Hematopoietic multipotent progenitor cell treated with erythropoietin and hydrocortisone succinate and interleukin-3 and kit ligand, for 17 days (in vitro differentiated cells): ENCODE results near the gene MED6.

ENCODE experiments used
- DNase-seq: peaks from one replicate; pipeline ENCODE4 v3.0.0-alpha.2; 2015; ENCODE audit warnings: low spot score

MED6 gene

DNA sequence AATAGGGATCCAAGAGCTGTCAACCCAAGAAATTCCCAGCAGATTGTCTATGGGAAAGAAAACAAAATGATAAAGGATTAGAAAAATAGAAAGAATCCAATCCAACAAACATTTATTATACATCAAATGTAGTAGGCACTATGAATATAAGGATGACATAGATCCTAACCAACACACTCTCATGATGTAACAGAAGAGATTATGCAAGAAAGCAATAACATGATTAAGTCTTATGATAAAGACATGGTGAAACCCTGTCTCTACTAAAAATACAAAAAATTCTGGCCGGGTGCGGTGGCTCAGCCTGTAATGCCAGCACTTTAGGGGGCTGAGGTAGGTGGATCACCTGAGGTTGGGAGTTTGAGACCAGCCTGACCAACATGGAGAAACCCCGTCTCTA is 2.7 kb downstream of the MED6 start:
- DNase-seq, result no peak

DNA sequence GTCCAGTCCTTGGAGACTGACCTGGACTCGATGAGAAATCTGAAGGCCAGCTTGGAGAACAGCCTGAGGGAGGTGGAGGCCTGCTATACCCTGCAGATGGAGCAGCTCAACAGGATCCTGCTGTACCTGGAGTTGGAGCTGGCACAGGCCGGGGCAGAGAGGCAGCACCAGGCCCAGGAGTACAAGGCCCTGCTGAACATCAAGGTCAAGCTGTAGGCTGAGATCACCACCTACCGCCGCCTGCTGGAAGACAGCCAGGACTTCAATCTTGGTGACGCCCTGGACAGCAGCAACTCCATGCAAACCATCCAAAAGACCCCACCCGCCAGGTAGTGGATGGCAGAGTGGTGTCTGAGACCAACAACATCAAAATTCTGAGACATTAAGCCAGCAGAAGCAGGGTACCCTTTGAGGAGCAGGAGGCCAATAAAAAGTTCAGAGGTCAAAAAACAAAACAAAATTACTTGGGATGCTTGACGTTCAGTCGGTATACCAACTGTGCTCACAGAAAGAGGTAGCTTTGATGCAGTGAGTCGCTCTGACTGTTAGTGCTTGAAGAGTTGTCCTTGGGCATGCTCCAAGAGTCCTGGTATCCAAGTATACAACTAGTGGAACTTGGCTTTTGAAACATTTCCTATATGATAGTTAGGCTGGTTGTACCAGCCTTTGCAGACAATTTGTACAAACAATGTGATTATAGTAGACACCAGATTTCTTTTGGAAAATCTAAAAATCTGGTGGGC is 4.8 kb downstream of the MED6 start:
- DNase-seq, result no peak

DNA sequence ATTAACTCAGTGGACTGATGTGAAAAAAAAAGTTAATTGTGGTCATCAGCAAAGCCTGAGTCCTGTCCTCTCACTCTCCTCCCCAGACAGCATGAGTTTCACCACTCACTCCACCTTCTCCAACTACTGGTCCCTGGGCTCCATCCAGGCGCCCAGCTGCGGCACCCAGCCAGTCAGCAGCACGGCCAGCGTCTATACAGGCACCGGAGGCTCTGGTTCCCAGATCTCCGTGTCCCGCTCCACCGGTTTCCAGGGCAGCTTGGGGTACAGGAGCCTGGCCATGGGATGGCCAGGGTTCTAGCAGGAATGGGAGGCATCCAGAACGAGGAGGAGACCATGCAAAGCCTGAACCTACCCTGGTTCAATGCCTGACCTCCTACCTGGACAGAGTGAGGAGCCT is 6.0 kb downstream of the MED6 start:
- DNase-seq, result no peak

DNA sequence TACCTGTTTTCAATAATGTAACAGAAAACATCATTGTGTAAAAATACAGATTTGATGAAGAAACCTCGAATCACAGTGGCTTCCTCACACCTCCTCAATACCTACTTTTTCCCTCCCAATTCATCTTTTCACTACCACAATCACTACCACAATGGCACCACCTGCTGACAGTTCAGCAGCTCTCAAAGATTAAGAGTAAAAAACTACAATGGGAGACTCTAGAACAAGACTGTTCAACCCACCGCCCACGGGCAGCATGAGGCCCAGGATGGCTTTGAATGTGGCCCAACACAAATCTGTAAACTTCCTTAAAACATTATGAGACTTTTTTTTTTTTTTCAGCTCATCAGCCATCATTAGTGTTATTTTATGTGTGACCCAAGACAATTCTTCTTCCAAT is 15.2 kb downstream of the MED6 start:
- DNase-seq, result no peak

DNA sequence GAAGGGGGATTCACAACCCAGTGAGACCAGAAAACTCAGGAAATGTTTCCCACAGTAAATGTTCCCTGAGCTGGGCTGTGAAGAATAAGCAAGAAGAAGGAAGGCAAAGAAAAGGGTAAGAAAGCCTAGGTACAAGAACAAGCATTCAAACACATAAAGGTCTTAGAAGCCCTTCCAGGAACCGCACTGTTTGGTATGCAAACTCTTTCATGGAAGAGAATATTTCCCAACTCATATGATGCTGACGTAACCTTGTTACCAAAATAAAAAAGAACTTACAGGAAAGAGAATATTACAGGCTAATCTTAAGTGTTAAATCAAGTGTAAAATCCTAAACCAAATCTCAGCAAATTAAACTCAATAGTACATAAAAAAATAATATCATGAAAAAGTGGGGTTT is 23.6 kb downstream of the MED6 start:
- no peak for DNase-seq

DNA sequence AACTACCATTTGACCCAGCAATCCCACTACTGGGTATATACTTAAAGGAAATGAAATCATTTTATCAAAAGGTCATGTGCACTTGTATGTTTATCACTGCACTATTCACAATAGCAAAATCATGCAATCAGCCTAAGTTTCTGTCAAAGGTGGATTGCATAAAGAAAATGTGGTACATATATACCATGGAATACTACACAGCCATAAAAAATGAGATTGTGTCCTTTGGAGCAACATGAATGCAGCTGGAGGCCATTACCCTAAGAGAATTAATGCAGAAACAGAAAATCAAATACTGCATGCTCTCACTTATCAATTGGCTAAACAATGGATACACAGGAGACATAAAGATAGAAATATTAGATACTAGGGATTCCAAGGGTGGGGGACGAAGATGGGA is 27.4 kb downstream of the MED6 start:
- DNase-seq, result no peak

DNA sequence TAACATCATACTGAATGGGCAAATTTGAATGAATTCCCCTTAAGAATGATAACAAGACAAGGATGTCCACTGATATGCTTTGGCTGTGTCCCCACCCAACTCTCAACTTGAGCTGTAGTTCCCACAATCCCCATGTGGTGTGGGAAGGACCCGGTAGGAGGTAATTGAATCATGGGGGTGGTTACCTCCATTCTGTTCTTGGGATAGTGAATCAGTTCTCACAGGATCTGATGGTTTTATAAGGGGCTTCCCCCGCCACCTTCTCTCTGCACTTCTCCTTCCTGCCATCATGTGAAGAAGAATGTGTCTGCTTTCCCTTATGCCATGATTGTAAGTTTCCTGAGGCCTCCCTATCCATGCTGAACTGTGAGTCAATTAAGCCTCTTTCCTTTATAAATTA is 29.3 kb downstream of the MED6 start:
- DNase-seq, result no peak

DNA sequence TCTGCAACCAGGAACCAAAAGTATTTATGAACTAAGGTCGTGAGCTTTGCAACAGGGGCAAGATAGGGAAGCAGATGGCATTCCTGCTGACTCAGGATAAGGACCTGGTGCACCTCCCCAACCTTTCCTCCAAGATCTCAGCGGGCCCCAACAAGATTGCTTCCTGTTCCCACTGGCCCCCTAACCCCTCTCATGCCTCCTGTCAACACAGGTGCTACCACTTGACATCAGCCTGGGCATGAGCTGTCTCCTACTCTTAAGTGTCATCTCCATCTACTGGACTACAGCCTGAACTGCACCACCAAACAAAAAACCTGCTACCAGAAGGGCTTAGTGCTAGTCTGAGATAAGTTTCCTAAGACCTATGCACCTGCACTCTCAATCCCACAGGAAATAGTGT is 32.7 kb downstream of the MED6 start:
- no peak for DNase-seq

DNA sequence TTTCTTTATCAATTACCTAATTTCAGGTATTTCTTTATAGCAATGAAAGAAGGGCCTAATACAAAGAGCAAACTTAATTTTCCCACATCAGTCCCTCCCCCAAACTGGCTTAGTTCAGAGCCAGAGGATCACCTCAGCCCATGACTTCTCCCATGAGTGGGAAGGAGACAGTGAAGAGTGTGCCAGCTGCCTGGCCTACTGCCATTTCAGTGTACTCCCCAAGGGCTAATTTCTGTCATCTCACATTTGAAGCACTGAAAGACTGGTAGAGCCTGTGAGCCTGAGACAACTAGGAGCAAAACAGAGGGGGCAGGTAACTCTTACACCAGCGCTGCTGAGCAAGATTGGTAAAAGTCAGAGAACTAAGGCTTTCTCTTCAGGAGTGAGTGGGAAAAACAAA is 36.6 kb downstream of the MED6 start:
- DNase-seq, result no peak

DNA sequence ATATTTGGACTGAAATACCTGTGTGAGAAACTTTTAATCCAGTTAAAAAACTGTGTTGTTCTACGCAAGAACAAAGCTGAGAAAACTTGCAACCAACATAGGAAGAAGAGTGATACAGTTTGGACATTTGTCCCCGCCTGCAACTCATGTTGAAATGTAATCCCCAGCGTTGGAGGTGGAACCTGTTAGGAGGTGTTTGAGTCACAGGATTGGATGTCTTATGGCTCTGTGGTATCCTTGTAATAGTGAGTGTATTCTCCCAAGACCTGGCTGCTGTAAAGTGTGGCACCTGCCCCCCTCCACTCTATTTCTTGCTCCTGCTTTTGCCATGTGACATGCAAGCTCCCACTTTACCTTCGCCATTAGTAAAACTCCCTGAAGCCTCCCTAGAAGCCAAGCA is 37.0 kb downstream of the MED6 start:
- no peak for DNase-seq

DNA sequence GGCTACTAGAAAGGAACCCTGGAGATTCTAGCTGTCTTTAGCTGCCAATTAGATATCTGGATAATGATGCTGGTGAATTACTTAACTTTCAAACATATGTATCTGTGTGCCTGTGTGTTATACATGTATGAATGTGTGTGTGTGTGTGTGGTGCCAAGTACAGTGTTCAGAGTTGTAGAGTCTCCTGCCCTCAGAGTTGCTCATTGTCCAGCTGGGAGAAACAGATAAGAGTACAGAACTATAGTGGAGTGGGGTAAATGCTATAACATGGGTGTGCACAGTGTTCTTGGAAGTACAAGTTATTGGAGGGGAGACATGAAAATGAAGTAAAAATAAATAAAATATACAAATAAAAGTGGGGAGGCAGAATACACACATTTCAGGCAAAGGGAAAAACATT is 42.1 kb downstream of the MED6 start:
- DNase-seq, result no peak

DNA sequence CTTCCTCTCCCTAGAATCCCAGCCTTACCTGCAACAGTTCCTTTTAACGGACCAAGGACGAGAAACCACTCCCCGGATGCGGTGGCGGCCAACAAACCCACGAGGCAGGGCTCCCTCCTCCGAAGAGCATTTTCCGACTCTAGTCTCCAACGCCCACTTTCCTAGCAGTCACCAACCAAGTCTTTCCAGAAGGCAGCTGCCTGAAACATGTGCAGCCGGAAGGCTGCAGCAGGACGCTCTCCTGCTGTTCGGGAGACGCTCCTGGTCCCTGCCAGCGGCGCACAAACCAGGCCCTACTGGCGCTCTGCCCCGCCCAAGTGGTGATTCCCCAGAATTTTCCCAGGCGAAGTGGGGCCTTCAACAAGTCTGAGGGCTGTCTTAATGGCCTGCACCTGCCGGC is 44.6 kb downstream of the MED6 start:
- DNase-seq, result no peak

DNA sequence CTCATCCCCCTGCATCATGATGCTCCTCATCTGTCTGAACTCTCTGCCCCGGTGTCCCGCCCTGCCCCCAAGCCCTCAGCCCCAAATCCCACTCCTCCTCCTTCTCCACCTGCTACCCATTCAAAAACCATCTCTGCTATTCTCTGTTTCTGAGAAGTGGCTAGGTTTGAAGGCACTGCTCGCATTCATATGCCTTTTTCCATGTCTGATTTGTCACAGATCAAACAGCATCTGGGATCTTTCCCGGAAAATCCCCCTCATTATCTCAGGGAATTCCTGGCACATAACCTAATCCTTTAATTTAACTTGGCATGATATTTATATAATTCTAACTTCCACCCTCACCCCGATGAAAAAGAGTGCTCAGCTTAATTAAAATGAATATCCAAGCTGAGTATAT is 62.4 kb downstream of the MED6 start:
- no peak for DNase-seq

DNA sequence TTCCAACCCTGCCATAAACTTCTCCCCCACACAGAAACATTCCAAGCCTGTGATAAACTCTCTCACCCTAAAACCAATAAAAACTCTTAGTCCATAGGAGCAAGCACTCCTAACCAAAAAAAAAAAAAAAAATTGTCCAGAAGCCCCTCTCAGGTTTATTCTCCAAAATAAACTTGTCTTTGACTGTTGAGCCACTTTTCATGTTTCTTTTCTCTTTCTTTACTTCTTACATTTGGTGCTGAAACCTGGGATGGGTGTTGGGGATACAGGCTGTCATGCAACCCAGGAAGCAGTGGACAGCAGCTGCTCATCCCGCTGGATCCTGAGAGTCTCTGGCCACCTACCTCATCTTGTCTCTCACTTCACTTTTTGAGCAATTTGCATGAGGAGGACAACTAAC is 63.6 kb downstream of the MED6 start:
- no peak for DNase-seq

DNA sequence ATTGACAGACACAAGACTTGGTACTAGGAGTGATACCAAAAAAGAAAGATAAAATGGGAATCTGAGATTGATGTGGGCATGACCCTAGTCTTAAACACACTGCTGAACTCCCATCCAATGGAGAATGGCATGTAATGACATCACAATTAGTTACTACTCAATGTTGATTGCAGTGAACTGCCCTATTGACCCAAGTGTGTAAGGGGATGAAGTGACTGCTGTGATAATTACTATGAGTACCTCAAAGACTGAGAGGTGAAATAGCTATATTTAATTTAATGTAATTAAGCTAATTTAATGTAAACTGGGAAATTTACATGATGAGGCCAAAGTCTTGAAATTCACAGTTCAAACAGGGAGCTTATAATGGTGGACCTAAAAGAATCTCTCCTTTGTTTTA is 65.6 kb downstream of the MED6 start, which contains the start of gene ADAM20:
TSS of gene ADAM20 (minus strand) at position 101 of the 400 bp plus-strand sequence. CDS start 10,247 bp downstream, outside the sequence.
- DNase-seq, result no peak
